ENCODE measurements around the gene ADGRD2. TPM values are rescaled to one million over a fixed set of nuclear protein-coding genes. Genes with fewer than 3 reads are reported as not detected.

ADGRD2 gene
- total RNA-seq, 1 donor from 2014 or later = not detected

DNA sequence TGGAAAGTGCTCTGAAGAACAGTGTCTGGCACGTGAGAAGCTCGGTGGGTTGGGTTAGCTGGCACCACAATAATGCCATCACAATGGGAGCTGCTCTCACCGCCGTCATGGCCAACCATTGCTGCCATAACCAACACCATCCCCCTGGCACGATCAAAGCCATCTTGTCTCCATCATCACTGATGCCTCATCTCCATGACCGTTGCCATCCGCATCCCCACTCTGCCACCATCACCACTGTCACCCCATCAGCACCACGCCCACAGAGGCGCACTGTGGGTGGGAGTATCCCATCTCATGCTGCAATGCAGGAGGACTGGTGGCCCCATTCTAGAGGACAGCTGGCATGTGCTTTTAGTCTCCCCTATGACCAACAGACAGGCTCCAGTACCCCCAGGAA is 33.2 kb downstream of the ADGRD2 start:
- Mint-ChIP-seq H3K4me3 (ENCODE audit: unreplicated experiment) (no peak overlapping the region), H3K27me3 (ENCODE audit: low read depth) (peaks cover 29% of the 10 kb centered on the region), H3K27ac (ENCODE audit: unreplicated experiment) (no peak overlapping the region), H3K4me1 (ENCODE audit: low read depth) (peaks cover under 1% of the 10 kb centered on the region), H3K9me3 (ENCODE audit: low read depth) (no peaks in the 10 kb centered on the region), H3K36me3 (ENCODE audit: low read depth) (no peaks in the 10 kb centered on the region)
- DNase-seq (ENCODE audit: low spot score) = no peak
- TF ChIP-seq, protein P1, sequence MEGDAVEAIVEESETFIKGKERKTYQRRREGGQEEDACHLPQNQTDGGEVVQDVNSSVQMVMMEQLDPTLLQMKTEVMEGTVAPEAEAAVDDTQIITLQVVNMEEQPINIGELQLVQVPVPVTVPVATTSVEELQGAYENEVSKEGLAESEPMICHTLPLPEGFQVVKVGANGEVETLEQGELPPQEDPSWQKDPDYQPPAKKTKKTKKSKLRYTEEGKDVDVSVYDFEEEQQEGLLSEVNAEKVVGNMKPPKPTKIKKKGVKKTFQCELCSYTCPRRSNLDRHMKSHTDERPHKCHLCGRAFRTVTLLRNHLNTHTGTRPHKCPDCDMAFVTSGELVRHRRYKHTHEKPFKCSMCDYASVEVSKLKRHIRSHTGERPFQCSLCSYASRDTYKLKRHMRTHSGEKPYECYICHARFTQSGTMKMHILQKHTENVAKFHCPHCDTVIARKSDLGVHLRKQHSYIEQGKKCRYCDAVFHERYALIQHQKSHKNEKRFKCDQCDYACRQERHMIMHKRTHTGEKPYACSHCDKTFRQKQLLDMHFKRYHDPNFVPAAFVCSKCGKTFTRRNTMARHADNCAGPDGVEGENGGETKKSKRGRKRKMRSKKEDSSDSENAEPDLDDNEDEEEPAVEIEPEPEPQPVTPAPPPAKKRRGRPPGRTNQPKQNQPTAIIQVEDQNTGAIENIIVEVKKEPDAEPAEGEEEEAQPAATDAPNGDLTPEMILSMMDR (IDR thresholded peaks at IDR 0.05) = no peak

DNA sequence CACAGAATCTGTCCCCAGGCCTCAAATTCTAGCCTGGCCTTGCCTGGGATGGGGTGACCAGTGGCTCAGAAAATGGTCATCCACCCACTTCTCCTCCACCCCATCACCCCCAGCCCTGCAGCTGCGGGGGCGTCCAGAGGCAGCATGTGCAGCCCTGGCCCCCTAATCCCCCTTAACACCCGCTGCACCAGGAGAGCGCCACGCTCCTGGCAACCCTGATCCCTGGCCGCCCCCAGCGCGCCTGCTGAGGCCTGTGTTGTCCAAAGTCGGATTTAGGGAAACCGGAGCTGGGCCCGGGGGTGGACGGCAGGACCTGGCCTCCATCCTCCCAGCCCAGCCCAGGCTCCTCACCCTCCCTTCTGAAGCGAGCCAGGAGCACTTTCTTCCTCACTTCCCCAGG is 35.0 kb downstream of the ADGRD2 start:
- DNase-seq (ENCODE audit: low spot score) = no peak
- no peak overlapping the region for H3K4me3 Mint-ChIP-seq (ENCODE audit: unreplicated experiment)
- peaks cover 29% of the 10 kb centered on the region for H3K27me3 Mint-ChIP-seq (ENCODE audit: low read depth)
- H3K36me3 Mint-ChIP-seq (ENCODE audit: low read depth) = no peaks in the 10 kb centered on the region
- TF ChIP-seq, protein P1 (IDR thresholded peaks at IDR 0.05) = no peak
- H3K27ac Mint-ChIP-seq (ENCODE audit: unreplicated experiment) = no peak overlapping the region
- H3K9me3 Mint-ChIP-seq (ENCODE audit: low read depth) = no peaks in the 10 kb centered on the region
- H3K4me1 Mint-ChIP-seq (ENCODE audit: low read depth) = no peaks in the 10 kb centered on the region

DNA sequence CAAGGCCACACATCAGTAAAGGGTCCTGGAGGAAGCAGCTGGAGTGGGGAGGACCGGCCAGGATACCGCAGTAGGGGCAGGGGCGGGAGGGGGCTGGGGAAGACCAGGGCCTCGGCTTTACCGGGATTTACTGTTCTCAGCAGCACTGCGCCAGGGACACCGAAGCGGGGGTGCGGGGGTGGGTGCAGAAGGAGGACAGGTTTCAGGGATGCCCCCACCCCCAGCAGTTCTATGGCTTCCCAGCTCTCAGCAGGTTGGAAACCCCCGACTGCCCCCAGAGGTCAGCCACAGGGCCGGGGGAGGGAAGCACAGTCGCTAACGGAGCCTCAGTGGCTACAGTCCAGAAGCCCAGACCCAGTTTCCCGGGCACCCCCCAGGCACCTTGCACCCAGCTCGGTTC is 35.7 kb downstream of the ADGRD2 start:
- TF ChIP-seq, protein P1 (IDR thresholded peaks at IDR 0.05) = no peak
- H3K9me3 Mint-ChIP-seq (ENCODE audit: low read depth) = no peaks in the 10 kb centered on the region

DNA sequence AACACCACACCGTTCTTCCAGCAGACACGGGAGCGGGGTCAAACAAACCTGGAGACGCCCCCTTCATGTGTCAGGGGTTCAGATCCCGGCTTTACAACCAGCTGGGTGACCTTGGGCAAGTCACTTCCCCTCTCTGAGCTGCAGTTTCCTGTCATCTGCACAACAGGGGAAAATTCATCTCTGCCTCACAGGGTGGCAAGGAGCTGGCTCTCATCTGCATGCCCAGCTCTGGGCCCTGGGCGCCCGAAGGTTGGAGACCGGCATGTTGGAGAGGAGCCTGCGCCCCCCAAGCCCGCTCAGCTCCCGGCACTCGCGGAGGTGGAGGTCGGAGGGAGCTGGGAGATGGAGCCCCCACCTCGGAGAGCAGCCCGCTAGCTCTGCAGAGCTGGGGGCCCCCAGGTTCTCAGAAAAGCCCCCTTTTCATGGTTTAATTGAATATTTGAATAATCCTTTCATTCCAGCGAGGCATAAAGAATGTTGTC is 36.6 kb downstream of the ADGRD2 start:
- Mint-ChIP-seq H3K27me3 (ENCODE audit: low read depth) (peaks cover 33% of the 10 kb centered on the region), H3K4me1 (ENCODE audit: low read depth) (no peaks in the 10 kb centered on the region), H3K36me3 (ENCODE audit: low read depth) (no peaks in the 10 kb centered on the region)

More for the DNA sequence above, 35.7 kb downstream of the ADGRD2 start:
- Mint-ChIP-seq H3K4me3 (ENCODE audit: unreplicated experiment) (no peak overlapping the region), H3K36me3 (ENCODE audit: low read depth) (no peaks in the 10 kb centered on the region), H3K4me1 (ENCODE audit: low read depth) (no peaks in the 10 kb centered on the region), H3K27me3 (ENCODE audit: low read depth) (peaks cover 30% of the 10 kb centered on the region), H3K27ac (ENCODE audit: unreplicated experiment) (no peak overlapping the region)
- DNase-seq (ENCODE audit: low spot score) = no peak

DNA sequence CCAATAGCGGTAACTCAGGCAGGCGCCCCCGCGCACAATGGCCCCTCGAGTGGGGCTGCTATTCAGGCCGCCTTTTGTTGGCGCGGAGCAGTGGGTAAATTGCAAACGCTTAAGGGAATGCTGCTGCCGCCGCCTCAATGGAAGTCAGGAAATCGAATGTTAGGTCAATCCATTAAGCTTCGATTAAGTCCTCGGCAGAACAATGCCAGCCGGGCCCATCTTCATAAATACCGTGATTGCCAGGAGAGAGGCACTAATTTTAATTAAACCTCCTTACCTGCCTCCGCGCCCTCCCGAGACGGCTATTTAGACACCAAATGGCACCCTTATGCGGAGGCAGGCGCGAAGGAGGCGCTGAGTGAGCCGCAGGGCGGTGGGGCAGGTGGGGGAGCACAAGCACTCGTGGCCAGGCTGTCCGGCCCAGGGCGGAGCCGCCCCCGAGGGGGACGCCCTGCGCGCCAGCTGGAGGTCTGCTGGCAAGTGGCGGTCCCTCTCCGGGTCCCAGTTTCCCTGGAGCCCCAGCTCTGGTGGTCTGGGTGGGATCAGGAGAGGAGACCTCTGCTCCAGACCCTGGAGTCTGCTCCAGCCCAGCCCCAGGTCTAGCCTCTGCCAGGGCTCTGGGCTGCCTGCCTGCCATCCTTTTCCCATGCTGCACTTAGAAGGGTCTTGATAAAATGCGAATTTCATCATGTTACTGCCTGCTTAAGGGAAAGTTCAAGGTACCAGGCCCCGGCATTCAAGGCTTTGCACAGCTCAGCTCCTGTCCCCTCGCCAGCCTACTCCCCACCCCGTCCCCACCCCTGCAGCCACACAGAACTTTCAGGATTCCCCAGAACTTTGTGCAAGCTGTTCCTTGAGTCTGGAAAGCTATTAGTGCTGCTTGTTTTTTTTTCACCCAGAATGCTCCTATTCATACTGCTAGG is 37.3 kb downstream of the ADGRD2 start:
- H3K4me1 Mint-ChIP-seq (ENCODE audit: low read depth) = no peaks in the 10 kb centered on the region
- no peaks in the 10 kb centered on the region for H3K36me3 Mint-ChIP-seq (ENCODE audit: low read depth)
- H3K4me3 Mint-ChIP-seq (ENCODE audit: unreplicated experiment) = no peak overlapping the region
- no peak for DNase-seq (ENCODE audit: low spot score)
- peaks cover 36% of the 10 kb centered on the region for H3K27me3 Mint-ChIP-seq (ENCODE audit: low read depth)
- H3K27ac Mint-ChIP-seq (ENCODE audit: unreplicated experiment) = no peak overlapping the region
- TF ChIP-seq, protein P1 (IDR thresholded peaks at IDR 0.05) = no peak
- no peaks in the 10 kb centered on the region for H3K9me3 Mint-ChIP-seq (ENCODE audit: low read depth)

More for the DNA sequence above, 36.6 kb downstream of the ADGRD2 start:
- DNase-seq (ENCODE audit: low spot score) = no peak
- H3K4me3 Mint-ChIP-seq (ENCODE audit: unreplicated experiment) = no peak overlapping the region
- TF ChIP-seq, protein P1 (IDR thresholded peaks at IDR 0.05) = no peak
- no peaks in the 10 kb centered on the region for H3K9me3 Mint-ChIP-seq (ENCODE audit: low read depth)
- no peak overlapping the region for H3K27ac Mint-ChIP-seq (ENCODE audit: unreplicated experiment)
